ENCODE measurements around the gene PTPRD.

The PTPRD gene

GRCh38 chr9:9752722-9753121 is 860.1 kb downstream of the PTPRD start:
- DNase-seq (ENCODE audit: low read depth) = no peak

DNA sequence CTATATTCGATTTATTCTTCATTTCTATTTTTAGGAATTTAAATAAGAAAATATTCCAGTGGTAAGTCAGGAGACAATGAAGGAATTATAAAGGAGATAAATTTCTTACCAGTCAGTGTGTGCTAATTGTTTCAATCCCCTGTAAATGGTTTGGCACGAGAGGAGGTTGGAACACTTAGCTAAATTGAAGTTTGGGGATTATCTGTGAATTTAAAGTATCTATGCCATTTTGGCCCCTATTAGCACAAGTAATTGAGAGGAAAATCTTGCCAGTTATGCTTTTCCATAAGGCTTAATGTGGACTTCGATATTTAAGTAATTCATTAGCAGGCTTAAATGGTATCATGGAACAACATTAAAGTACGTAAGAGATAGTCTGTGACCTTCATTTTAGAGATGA is 860.8 kb downstream of the PTPRD start:
- no peak for DNase-seq (ENCODE audit: low read depth)

DNA sequence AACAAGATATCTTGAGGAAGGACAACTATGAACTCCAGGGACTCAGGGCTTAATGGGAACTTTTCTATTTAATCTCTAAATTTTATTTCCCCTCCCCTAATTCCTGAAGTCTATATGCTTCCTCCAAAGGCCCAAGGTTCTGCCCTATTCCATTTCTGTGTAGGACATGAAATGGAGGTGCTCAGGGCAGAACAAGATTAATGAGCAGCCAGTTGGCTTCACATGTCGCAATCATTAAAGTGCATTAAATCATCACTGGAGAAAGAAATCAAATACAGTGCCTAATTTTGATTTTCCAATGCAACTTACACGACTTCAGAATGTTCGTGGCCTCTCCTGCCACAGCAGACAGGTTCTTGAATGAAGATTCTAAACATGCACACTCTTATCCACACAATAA is 862.1 kb downstream of the PTPRD start:
- no peak for DNase-seq (ENCODE audit: low read depth)

- no peak for DNase-seq (ENCODE audit: low read depth)
Observed at GRCh38 chr9:9749591-9749990, 863.2 kb downstream of the PTPRD start.

- DNase-seq (ENCODE audit: low read depth) = no peak
Observed at GRCh38 chr9:9747787-9748186, 865.0 kb downstream of the PTPRD start.

GRCh38 chr9:9746826-9747225 is 866.0 kb downstream of the PTPRD start:
- DNase-seq (ENCODE audit: low read depth) = no peak

DNA sequence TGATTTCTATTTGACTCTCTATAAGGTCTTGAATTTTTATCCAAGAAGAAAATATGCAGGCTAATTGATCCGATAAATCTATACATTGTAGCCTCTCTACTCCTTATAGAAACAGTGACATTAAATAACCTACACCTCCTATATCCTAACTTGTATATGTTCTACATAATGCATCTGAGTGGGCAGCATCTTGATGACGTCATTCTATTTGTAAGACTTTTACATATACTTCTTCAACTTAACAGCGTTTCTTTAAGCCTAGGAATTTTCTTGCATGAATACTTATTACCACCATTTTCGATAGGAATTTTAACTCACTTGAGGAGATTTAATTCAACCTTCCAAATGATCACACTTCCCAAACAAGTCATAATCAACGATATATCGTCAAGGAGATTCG is 869.0 kb downstream of the PTPRD start:
- no peak for DNase-seq (ENCODE audit: low read depth)

DNA sequence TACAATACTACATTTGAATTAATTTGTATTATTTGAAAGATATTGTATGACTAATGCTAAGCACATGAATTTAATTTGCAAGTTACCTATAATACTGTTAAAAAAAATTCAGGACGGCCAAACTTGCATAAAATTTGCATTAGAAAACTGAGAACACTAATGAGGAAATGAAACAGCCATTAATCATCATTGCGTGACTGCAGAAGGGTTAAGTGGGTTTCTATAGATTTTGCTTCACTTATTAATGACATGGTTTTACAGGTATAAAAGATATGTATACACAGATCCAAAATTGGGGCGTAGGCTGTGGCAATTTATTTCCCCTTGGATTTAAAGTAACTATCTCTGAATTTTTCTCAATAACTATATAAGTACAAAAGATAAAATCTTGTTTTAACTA is 882.6 kb downstream of the PTPRD start:
- DNase-seq (ENCODE audit: low read depth) = no peak

- no peak for DNase-seq (ENCODE audit: low read depth)
Observed at GRCh38 chr9:9729082-9729481, 883.7 kb downstream of the PTPRD start.

DNA sequence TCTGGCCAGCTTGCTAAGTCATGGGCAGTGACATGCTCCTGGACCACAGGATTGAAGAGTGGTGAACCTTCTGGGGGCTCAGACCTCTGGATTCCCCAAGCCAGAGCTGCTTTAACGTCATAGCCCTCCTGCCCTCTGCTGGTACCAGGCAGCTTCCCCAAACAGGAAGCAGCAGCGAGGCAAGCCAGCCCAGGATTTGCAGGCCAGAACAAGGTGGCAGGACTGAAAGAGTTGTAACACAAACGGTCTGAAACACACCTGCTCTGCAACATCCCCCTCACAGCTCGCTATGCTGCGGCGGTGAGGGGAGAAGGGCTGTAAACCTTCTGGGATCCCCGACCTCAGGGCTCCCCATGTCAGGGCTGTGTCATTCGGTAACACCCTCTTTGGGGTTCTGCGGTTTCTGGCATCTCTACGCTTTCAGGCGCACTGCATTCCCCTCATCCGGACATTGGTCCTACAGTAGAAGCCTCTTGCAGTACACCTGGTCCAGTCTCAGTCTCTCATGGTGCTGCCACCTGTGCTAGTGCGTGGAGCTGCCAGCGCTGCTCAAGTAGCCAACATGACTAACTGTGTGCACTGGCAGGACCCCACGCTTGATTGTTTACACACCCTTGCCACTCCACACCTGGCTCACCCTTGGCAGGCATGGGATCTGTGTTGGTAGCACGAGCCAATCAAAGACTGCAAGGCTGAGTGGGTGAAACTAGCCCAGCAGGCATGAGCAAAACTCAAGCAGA is 893.3 kb downstream of the PTPRD start:
- no peak for DNase-seq (ENCODE audit: low read depth)

DNA sequence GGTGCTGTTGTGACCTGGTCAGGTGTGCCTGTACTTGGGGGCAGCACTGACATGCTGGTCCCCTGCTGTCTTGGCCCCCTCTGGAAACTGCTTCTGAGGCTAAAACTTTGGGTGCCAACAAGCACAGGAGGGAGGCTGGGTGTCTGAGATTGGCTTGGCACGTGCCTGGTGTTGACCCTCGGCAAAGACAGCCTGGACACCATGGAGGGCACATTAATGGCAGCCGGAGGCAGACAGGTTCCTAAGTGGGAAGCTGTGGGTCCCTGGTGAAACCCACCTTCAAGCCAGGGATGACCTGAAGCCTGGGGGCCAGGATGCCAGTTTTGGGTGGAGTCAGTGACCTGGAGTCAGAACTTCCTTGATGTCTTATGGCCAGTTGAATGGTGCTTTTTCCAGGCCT is 894.1 kb downstream of the PTPRD start:
- DNase-seq (ENCODE audit: low read depth) = no peak

DNA sequence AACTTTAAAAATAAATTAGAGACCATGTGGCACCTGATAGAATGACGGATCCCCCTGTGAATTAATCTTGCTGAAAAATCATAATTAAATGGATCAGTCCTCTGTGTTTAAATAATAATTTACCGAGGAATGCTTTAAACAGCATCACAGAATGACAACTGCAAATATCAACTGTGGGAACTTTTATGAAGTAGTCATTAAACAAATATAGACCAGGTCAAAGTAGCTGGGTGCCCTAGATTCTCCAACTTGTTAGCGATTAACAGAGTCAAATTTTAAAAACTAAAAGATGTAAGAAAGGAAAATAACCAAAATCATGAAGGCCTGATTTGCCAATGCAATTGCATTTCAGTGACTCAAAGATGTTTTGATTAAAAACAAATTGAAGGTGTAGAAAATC is 933.4 kb downstream of the PTPRD start:
- DNase-seq (ENCODE audit: low read depth) = no peak

DNA sequence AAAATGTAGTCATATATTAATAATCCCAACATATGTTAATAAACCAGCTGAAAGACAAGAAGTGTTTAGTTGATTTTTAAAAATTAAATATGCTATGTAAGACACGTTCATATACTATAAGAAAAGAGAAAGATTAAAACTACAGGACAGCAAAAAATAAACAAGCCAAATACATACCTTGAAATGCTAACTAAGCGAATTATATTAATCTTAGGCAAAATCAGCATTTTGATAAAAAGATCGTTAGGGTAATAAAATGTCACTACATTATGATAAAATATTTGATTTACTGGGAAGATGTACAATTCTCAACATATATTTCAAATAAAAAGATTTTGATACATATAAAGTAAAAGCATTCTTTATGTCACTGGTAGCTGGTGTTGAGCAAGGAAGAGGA is 938.3 kb downstream of the PTPRD start:
- DNase-seq (ENCODE audit: low read depth) = no peak

DNA sequence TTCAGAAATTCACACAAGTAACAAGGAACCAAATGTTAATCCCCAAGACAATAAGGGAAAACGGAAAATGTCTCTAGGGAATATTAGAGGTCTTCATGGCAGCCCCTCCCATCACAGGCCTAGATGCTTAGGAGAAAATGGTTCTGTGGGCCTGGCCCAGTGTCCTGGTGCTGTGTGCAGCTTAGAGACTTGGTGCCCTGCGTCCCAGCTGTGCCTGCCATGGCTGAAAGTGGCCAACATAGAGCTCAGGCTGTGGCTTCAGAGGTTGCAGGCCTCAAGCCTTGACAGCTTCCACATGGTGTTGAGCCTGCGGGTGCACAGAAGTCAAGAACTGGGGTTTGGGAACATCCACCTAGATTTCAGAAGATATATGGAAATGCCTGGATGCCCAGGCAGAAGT is 942.3 kb downstream of the PTPRD start:
- DNase-seq (ENCODE audit: low read depth) = no peak

- DNase-seq (ENCODE audit: low read depth) = no peak
Observed at GRCh38 chr9:9645006-9645405, 967.8 kb downstream of the PTPRD start.

DNA sequence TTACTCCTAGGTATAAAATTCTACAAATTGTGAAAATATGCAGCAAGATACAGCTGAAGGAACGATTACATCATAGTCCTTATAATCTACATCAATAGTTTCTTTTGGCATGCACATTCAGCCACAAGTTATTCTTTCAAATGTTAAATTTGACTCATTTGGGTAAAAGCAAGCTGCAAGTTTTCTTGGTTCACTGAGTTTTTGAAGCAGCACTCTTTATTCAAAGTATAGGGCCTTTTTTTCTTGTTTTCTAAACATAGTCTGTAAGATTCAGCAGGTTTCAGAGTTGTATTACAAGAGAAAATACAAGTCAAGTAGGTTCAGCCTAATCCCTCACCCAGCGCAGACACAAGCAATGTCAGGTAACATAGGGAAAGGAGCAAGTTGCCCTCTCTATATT is 981.5 kb downstream of the PTPRD start:
- no peak for DNase-seq (ENCODE audit: low read depth)

DNA sequence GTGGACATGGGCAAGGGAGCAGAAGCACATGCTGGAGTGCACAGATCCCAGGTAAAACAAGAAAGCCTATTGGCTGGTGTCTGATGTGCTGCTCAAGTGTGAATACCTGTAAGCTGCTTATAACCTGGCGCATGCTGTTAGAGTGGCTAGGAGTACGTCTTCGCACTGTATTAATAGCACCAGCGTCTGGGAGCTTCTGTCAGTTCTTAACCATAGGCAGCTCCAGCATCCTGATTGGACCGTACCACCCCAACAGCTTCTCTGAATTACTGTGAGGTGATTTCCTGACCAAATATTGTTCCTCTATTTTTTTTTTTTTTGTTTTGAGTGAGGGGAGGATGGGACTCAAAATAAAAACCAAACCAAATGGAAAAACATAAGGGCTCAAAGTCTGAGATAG is 987.6 kb downstream of the PTPRD start:
- DNase-seq (ENCODE audit: low read depth) = no peak

GRCh38 chr9:9623506-9623905 is 989.3 kb downstream of the PTPRD start:
- DNase-seq (ENCODE audit: low read depth) = no peak

- no peak for DNase-seq (ENCODE audit: low read depth)
Observed at GRCh38 chr9:9621355-9621940, 991.4 kb downstream of the PTPRD start.

GRCh38 chr9:9620736-9621135 is 992.1 kb downstream of the PTPRD start:
- DNase-seq (ENCODE audit: low read depth) = no peak

DNA sequence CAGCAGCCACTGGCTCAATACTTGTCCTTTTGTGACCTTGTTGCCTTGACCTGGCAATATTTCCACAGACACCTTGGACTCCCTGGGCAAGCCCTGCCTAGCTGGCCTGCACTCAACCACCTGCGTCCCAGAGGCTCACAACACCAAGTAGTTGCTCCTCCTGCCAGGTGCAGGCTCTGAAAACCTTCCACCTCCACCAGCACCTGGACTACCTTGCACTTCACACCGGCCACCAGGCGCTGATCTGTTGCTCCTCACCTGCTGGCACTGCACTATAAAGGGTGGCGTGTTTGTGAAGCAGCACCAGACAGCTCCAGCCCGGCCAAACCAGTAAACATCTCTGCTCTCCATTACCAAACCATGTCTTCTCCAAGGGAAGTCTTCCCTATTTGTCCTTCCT is 997.7 kb downstream of the PTPRD start:
- no peak for DNase-seq (ENCODE audit: low read depth)

GRCh38 chr9:9614607-9615006 is 998.2 kb downstream of the PTPRD start:
- no peak for DNase-seq (ENCODE audit: low read depth)

DNA sequence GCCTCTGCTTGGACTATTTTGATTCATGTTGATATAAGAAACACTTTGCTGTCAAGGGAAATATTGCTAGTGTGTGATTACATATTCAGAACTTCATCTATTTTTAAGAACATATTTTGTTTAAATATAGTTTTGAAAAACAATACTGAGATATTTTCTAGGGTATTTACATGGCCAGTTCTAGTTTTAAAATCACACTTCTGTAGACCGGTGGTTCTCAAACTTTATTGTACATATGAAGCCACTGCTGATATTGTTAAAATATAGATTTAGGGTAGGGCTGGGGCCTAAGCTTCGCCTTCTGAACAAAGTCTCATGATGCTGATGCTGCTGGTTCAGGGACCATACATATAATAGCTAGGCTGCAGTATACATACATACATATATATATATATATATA is 1000.0 kb downstream of the PTPRD start:
- no peak for DNase-seq (ENCODE audit: low read depth)

DNA sequence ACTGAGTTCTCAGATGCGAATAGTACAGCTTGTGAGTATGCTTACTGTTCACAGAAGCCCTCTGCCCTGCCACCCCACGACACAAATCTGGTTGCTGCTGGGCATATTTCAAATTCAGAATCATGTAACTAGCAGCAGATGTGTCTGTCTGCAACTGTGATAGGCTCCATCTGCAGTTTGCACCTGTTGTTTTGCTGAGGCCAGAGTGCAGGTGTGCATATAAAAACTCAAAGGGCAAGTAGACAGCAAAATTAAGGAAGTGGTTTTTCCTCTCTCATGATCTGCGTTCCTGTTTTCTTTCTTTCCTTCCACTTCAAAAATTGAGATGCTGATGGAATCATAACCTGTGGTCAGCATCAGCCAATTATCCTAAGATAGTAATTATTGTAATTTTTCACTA is 1000.5 kb downstream of the PTPRD start:
- no peak for DNase-seq (ENCODE audit: low read depth)

Measured in EH (cell line).